IMR-90 (cell line): Measurements from ENCODE around the gene GPR160. TPM values are rescaled to one million over a fixed set of nuclear protein-coding genes. Genes with fewer than 3 reads are reported as not detected.

Experiments used
- ATAC-seq: fragments of 200-7000 bp; cut with Tn5 transposase; 2 replicates; pipeline ENCODE4 v1.9.1; 2020; ENCODE audit warnings: low read depth, mild to moderate bottlenecking, moderate library complexity
- BruUV-seq: library from RNA; stranded (reverse); fragments of 400-500 nt; replicated peaks from 2 replicates; lab custom pipeline; 2021; lab: Mats Ljungman, UMichigan
- CTCF ChIA-PET: fragments of 300-600 bp; formaldehyde crosslinking; extraction: SDS; loops from one replicate; lab custom pipeline; 2021; ENCODE audit warnings: antibody characterized with exemption; lab: Yijun Ruan, JAX
- POLR2A ChIA-PET: fragments of 300-600 bp; sonication (Branson Sonifier 250); formaldehyde crosslinking; loops from one replicate; lab custom pipeline; 2022; ENCODE audit warnings: antibody characterized with exemption; ENCODE audit not compliant: unreplicated experiment; lab: Charles Lee
- DNase-seq: peaks from one replicate; pipeline ENCODE4 v3.0.0; 2013
- H2AFZ ChIP-seq: replicated peaks from 2 replicates; pipeline ENCODE3; 2013; ENCODE audit warnings: low read length, mild to moderate bottlenecking; ENCODE audit not compliant: poor library complexity
- H2AK5ac ChIP-seq: 2 replicates; pipeline ENCODE4 v1.6.1; 2013; ENCODE audit warnings: low read depth, low read length, inconsistent platforms
- H2AK9ac ChIP-seq: replicated peaks from 2 replicates; pipeline ENCODE3; 2013; ENCODE audit warnings: mild to moderate bottlenecking, low read depth, low read length, moderate library complexity; ENCODE audit not compliant: poor library complexity
- H2BK120ac ChIP-seq: 2 replicates; pipeline ENCODE4 v1.6.1; 2013; ENCODE audit warnings: low read depth, low read length, inconsistent platforms
- H2BK15ac ChIP-seq: 3 replicates; pipeline ENCODE4 v1.6.1; 2013; ENCODE audit warnings: low read depth, low read length, inconsistent platforms
- H2BK20ac ChIP-seq: 2 replicates; pipeline ENCODE4 v1.6.1; 2013; ENCODE audit warnings: low read depth, mild to moderate bottlenecking, inconsistent platforms, low read length, moderate library complexity
- H2BK5ac ChIP-seq: 2 replicates; pipeline ENCODE4 v1.6.1; 2013; ENCODE audit warnings: mild to moderate bottlenecking, low read depth, low read length, inconsistent platforms; ENCODE audit not compliant: poor library complexity, severe bottlenecking
- H3K14ac ChIP-seq: replicated peaks from 2 replicates; pipeline ENCODE4 v1.6.1; 2013; ENCODE audit warnings: low read depth, low read length, inconsistent platforms
- H3K18ac ChIP-seq: 2 replicates; pipeline ENCODE4 v1.6.1; 2013; ENCODE audit warnings: low read depth, low read length, control low read depth
- H3K23ac ChIP-seq: 2 replicates; pipeline ENCODE4 v1.6.1; 2013; ENCODE audit warnings: low read depth, low read length, inconsistent platforms
- H3K27ac ChIP-seq: 2 replicates; pipeline ENCODE4 v1.5.1; 2013; ENCODE audit warnings: mild to moderate bottlenecking, control low read depth, low read length; ENCODE audit not compliant: insufficient read depth
- H3K27me3 ChIP-seq: 2 replicates; pipeline ENCODE4 v1.6.1; 2013; ENCODE audit warnings: low read length; ENCODE audit not compliant: control insufficient read depth, insufficient read depth
- H3K36me3 ChIP-seq: 2 replicates; pipeline ENCODE4 v1.6.1; 2013; ENCODE audit warnings: low read length, mixed read lengths; ENCODE audit not compliant: control insufficient read depth, insufficient read depth
- H3K4ac ChIP-seq: 2 replicates; pipeline ENCODE4 v1.6.1; 2013; ENCODE audit warnings: low read depth, low read length, inconsistent platforms
- H3K4me1 ChIP-seq: 2 replicates; pipeline ENCODE4 v1.6.1; 2013; ENCODE audit warnings: low read length, mixed read lengths; ENCODE audit not compliant: control insufficient read depth, insufficient read depth
- H3K4me2 ChIP-seq: 2 replicates; pipeline ENCODE4 v1.6.1; 2013; ENCODE audit warnings: low read depth, mild to moderate bottlenecking, control low read depth, low read length, moderate library complexity
- H3K4me3 ChIP-seq: 2 replicates; pipeline ENCODE4 v1.5.1; 2013; ENCODE audit warnings: low read depth, mild to moderate bottlenecking, control low read depth, low read length, moderate library complexity; ENCODE audit not compliant: insufficient read depth
- H3K56ac ChIP-seq: 2 replicates; pipeline ENCODE4 v1.6.1; 2013; ENCODE audit warnings: low read length, inconsistent platforms; ENCODE audit not compliant: insufficient read depth; ENCODE audit errors: extremely low read depth
- H3K79me1 ChIP-seq, 2 experiments: 2 replicates each; pipeline ENCODE4 v1.6.1; 2013; ENCODE audit warnings: low read length in 2 of 2, inconsistent platforms in 1 of 2, low read depth in 1 of 2
- H3K9ac ChIP-seq: 2 replicates; pipeline ENCODE4 v1.6.1; 2013; ENCODE audit warnings: low read depth, low read length, control low read depth
- H3K9me1 ChIP-seq: 2 replicates; pipeline ENCODE4 v1.6.1; 2013; ENCODE audit warnings: low read length, inconsistent platforms; ENCODE audit not compliant: insufficient read depth
- H3K9me3 ChIP-seq: 2 replicates; pipeline ENCODE4 v1.6.1; 2013; ENCODE audit warnings: low read length; ENCODE audit not compliant: control insufficient read depth, insufficient read depth
- H4K20me1 ChIP-seq: 2 replicates; pipeline ENCODE4 v1.6.1; 2013; ENCODE audit warnings: low read length, inconsistent platforms; ENCODE audit not compliant: insufficient read depth
- H4K5ac ChIP-seq: 2 replicates; pipeline ENCODE4 v1.6.1; 2013; ENCODE audit warnings: mild to moderate bottlenecking, low read depth, low read length, control low read depth
- H4K8ac ChIP-seq, 2 experiments: 2 replicates each; pipeline ENCODE4 v1.6.1; 2013; ENCODE audit warnings: low read depth in 2 of 2, low read length in 2 of 2, control low read depth in 1 of 2, inconsistent platforms in 1 of 2
- H4K91ac ChIP-seq: 2 replicates; pipeline ENCODE4 v1.6.1; 2013; ENCODE audit warnings: low read depth, low read length, inconsistent platforms; ENCODE audit not compliant: insufficient read depth
- MAFK ChIP-seq: IDR thresholded peaks from 2 replicates; pipeline ENCODE4 v1.6.1; 2012; ENCODE audit warnings: low read depth, low read length, improper control_type of control experiment
- NFE2L2 ChIP-seq: fragments of 150-350 bp; IDR thresholded peaks from 2 replicates; pipeline ENCODE4 v1.6.1; 2016; ENCODE audit warnings: low read depth, mild to moderate bottlenecking, low read length
- WGBS, 2 experiments: methylation state at CpG; one replicate each; pipeline versions ENCODE4 v1.1.5 to v1.1.7; 2013; ENCODE audit warnings: missing lambda C conversion rate in 2 of 2; ENCODE audit not compliant: insufficient read length in 1 of 2; ENCODE audit errors: extremely low coverage in 2 of 2; 5-methylcytosine and 5-hydroxymethylcytosine counted together
- dilution Hi-C: fragments of 300-500 bp; cut with HindIII; formaldehyde crosslinking; loops from one replicate; pipeline ENCODE4 v1.14.3; 2018; ENCODE audit warnings: low sequenced_read_pairs; ENCODE audit not compliant: unreplicated experiment
- in situ Hi-C: fragments of 300-500 bp; cut with MboI; formaldehyde crosslinking; loops from 3 replicates; pipeline ENCODE4 v1.14.3; 2019; ENCODE audit warnings: low sequenced_read_pairs, inconsistent platforms, mixed read lengths
- intact Hi-C: fragments of 100-400 bp; cut with micrococcal nuclease; formaldehyde crosslinking; loops from 2 replicates; pipeline ENCODE4 v1.10.0; 2022
- polyA plus RNA-seq, 3 experiments: library from polyadenylated mRNA; depleted of rRNA; stranded (reverse); fragments of >200 nt; gene quantifications; 2 replicates each; pipeline ENCODE4 v1.2.3, GENCODE V29; 2012; ENCODE audit warnings: low replicate concordance in 1 of 3
- total RNA-seq: library from RNA; depleted of rRNA; stranded (reverse); fragments of >200 nt; gene quantifications from 2 replicates; pipeline ENCODE4 v1.2.3, GENCODE V29; 2012

Gene GPR160
- total and polyA plus RNA-seq, 2 of the 4 experiments (the other 2 are of a cell fraction): 0.09 to 0.18 TPM

GRCh38 chr3:170108955-170109354 lies 71.2 kb downstream of the GPR160 start:
- Histone ChIP-seq H2AK5ac (no peak overlapping the region), H3K18ac (no peak overlapping the region), H2BK15ac (no peak overlapping the region), H3K27ac (no peak overlapping the region), H4K91ac (no peak overlapping the region; the same call in 1 of the 2 replicates), H3K27me3 (no peaks in the 10 kb centered on the region), H3K23ac (no peak overlapping the region), H2BK120ac (no peak overlapping the region), H4K5ac (no peak overlapping the region), H3K56ac (no peak overlapping the region), H3K4me2 (no peak overlapping the region), H2BK5ac (no peak overlapping the region), H4K20me1 (no peaks in the 10 kb centered on the region), H3K36me3 (peaks cover 13% of the 10 kb centered on the region), H3K4ac (no peak overlapping the region), H3K4me3 (no peak overlapping the region), H3K9ac (no peak overlapping the region), H3K79me1 (peaks cover 10 to 11% of the 10 kb centered on the region in 2 experiments; a peak in 3 of 4 replicates), H2AK9ac (no peak overlapping the region), H4K8ac (no peak overlapping the region), H2BK20ac (no peak overlapping the region), H2AFZ (no peak overlapping the region), H3K9me1 (no peaks in the 10 kb centered on the region), H3K9me3 (no peaks in the 10 kb centered on the region), H3K4me1 (no peaks in the 10 kb centered on the region), H3K14ac (no peak overlapping the region)
- no TSS peak for BruUV-seq
- CTCF ChIA-PET: no interaction called here
- dilution Hi-C loops: no loop called here
- in situ Hi-C loops: no loop called here
- POLR2A ChIA-PET: no interaction called here
- ATAC-seq (no peak), DNase-seq (no peak)
- WGBS, 2 experiments: no CpG with 5 or more reads among the region's 3 CpGs
- TF ChIP-seq NFE2L2 (no peak), MAFK (peak; percentile 79)
- intact Hi-C loops: no loop called here
